ENCODE measurements around the gene FAM184A. TPM values are rescaled to one million over a fixed set of nuclear protein-coding genes. Genes with fewer than 3 reads are reported as not detected.

FAM184A gene
- total and polyA plus RNA-seq, 2 of the 13 experiments (the other 11 are each of a cell fraction or from before 2014, with no cell fraction given), result 7.0 to 18.0 TPM

DNA sequence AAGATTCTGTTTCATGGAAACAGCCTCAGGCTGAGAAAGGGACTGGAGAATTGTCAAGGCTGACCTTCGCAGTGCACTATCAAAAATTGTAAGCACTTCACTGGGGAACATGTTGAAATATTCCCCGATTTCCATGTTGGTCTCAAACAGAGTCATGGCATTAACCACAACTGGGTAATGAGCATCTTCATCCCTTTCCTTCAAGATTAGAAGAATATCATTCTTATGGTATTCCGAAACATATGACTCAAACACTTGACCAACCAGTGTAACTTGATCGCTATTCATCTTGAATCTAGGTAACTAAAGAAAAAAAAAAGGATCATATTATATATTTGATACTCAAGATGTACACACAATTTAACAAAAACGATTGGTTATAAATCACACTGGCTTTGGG, 147.0 kb downstream of the FAM184A start:
- peaks cover 3 to 22% of the 10 kb centered on the region in 2 experiments; a peak in 3 of 5 replicates for H3K36me3 ChIP-seq (replicated peaks in 1 of 2; ENCODE audit: control insufficient read depth in 1 of 2, insufficient read depth in 2 of 2, low read length in 2 of 2)
- TF ChIP-seq CENPX (CRISPR knock-in tag; IDR thresholded peaks at IDR 0.05), result no peak
- no peak for TF ChIP-seq CC2D1A (CRISPR knock-in tag; IDR thresholded peaks at IDR 0.05)
- TF ChIP-seq ZNF777 (CRISPR knock-in tag; IDR thresholded peaks at IDR 0.05), result no peak
- no peak for TF ChIP-seq FOXC1 (CRISPR knock-in tag; IDR thresholded peaks at IDR 0.05; ENCODE audit: borderline replicate concordance)
- TF ChIP-seq RBAK (CRISPR knock-in tag; IDR thresholded peaks at IDR 0.05), result no peak
- no peak for TF ChIP-seq BORCS8-MEF2B (CRISPR knock-in tag; IDR thresholded peaks at IDR 0.05)
- TF ChIP-seq SMYD3 (CRISPR knock-in tag; IDR thresholded peaks at IDR 0.05), result no peak
- no peak for TF ChIP-seq ZNF510 (CRISPR knock-in tag; IDR thresholded peaks at IDR 0.05; ENCODE audit: low read depth)
- TF ChIP-seq, protein P1, sequence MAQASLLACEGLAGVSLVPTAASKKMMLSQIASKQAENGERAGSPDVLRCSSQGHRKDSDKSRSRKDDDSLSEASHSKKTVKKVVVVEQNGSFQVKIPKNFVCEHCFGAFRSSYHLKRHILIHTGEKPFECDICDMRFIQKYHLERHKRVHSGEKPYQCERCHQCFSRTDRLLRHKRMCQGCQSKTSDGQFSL (CRISPR knock-in tag; IDR thresholded peaks at IDR 0.05), result no peak
- TF ChIP-seq, protein P2, sequence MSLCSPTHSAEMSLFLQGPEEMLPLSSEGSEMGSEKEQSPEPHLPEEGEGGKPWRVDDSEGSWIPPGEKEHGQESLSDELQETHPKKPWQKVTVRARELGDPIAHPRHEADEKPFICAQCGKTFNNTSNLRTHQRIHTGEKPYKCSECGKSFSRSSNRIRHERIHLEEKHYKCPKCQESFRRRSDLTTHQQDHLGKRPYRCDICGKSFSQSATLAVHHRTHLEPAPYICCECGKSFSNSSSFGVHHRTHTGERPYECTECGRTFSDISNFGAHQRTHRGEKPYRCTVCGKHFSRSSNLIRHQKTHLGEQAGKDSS (CRISPR knock-in tag; IDR thresholded peaks at IDR 0.05; ENCODE audit: borderline replicate concordance, low read depth), result no peak
- TF ChIP-seq NKX3-1 (CRISPR knock-in tag; IDR thresholded peaks at IDR 0.05), result no peak
- TF ChIP-seq HHEX (CRISPR knock-in tag; IDR thresholded peaks at IDR 0.05), result no peak
- TF ChIP-seq, protein P3, sequence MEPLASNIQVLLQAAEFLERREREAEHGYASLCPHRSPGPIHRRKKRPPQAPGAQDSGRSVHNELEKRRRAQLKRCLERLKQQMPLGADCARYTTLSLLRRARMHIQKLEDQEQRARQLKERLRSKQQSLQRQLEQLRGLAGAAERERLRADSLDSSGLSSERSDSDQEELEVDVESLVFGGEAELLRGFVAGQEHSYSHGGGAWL (CRISPR knock-in tag; IDR thresholded peaks at IDR 0.05), result no peak
- TF ChIP-seq, protein P4, sequence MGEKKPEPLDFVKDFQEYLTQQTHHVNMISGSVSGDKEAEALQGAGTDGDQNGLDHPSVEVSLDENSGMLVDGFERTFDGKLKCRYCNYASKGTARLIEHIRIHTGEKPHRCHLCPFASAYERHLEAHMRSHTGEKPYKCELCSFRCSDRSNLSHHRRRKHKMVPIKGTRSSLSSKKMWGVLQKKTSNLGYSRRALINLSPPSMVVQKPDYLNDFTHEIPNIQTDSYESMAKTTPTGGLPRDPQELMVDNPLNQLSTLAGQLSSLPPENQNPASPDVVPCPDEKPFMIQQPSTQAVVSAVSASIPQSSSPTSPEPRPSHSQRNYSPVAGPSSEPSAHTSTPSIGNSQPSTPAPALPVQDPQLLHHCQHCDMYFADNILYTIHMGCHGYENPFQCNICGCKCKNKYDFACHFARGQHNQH (CRISPR knock-in tag; IDR thresholded peaks at IDR 0.05), result no peak
- TF ChIP-seq ETV5 (CRISPR knock-in tag; IDR thresholded peaks at IDR 0.05; ENCODE audit: borderline replicate concordance), result no peak
- TF ChIP-seq ADNP (CRISPR knock-in tag; IDR thresholded peaks at IDR 0.05), result no peak
- no peak for TF ChIP-seq HDAC2 (CRISPR knock-in tag; IDR thresholded peaks at IDR 0.05)
- TF ChIP-seq, protein P5, sequence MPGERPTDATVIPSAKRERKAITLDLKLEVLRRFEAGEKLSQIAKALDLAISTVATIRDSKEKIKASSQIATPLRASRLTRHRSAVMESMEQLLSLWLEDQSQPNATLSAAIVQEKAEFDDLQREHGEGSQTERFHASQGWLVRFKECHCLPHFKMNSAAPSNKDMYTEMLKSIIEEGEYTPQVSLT (CRISPR knock-in tag; IDR thresholded peaks at IDR 0.05; ENCODE audit: borderline replicate concordance, low read depth), result no peak
- TF ChIP-seq, protein P6, sequence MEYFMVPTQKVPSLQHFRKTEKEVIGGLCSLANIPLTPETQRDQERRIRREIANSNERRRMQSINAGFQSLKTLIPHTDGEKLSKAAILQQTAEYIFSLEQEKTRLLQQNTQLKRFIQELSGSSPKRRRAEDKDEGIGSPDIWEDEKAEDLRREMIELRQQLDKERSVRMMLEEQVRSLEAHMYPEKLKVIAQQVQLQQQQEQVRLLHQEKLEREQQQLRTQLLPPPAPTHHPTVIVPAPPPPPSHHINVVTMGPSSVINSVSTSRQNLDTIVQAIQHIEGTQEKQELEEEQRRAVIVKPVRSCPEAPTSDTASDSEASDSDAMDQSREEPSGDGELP (IDR thresholded peaks at IDR 0.05; ENCODE audit: borderline replicate concordance, low read depth), result no peak
- no peak for FAIRE-seq
- no peak overlapping the region for H3K4me2 ChIP-seq (ENCODE audit: low read depth, low read length)
- H4K20me1 ChIP-seq (ENCODE audit: insufficient read depth, low read length), result no peaks in the 10 kb centered on the region; the same call in 1 of the 2 replicates
- H3K27ac ChIP-seq (ENCODE audit: extremely low read length, insufficient read depth, low read length), result no peak overlapping the region
- intact Hi-C loops (cut with micrococcal nuclease; ENCODE audit: unreplicated experiment) (loop anchor here (10.0 kb wide), 1 partner anchor 1073 kb away; no protein-coding TSS in a partner anchor), in situ Hi-C loops (cut with HindIII; ENCODE audit: extremely low pct_ligation_motif_present, low pct_unique_long_range_greater_than_20kb) (no loop called here)
- BruUV-seq (replicated peaks), result no TSS peak
- POLR2A ChIA-PET, result no interaction called here
- 89% methylated on average over 5 of the region's 5 CpGs for WGBS (ENCODE audit: low lambda C conversion rate)
- no peak for DNase-seq (ENCODE audit: low spot score)
- no peak overlapping the region for H3K4me3 ChIP-seq (replicated peaks in 1 of 3; ENCODE audit: insufficient read depth in 1 of 3, low read depth in 2 of 3, low read length in 3 of 3)
- peaks cover 26% of the 10 kb centered on the region for H3K4me1 ChIP-seq (ENCODE audit: insufficient read depth, low read length)
- H3K27me3 ChIP-seq (ENCODE audit: control insufficient read depth in 1 of 2, insufficient read depth in 2 of 2, low read length in 2 of 2), result no peaks in the 10 kb centered on the region; a peak in 1 of 5 replicates
- H3K9ac ChIP-seq (ENCODE audit: insufficient read depth, low read depth, low read length), result no peak overlapping the region
- CTCF ChIA-PET (ENCODE audit: low intra/inter-chr PET ratio, low total read pairs), result no interaction called here
- H2AFZ ChIP-seq (ENCODE audit: low read length), result no peak overlapping the region
- ATAC-seq, result no peak
- H3K79me2 ChIP-seq (ENCODE audit: insufficient read depth, low read length), result peaks cover 20% of the 10 kb centered on the region
- H3K9me3 ChIP-seq (ENCODE audit: low read length), result no peaks in the 10 kb centered on the region
